HL-60 (cell line): Measurements from ENCODE around the gene ZBTB26.

Source experiments
- DNase-seq, 2 experiments: peaks; one replicate each; pipeline ENCODE4 v3.0.0-alpha.2; 2010 to 2020; ENCODE audit warnings: low read depth in 1 of 2, low spot score in 1 of 2
- H3K27ac ChIP-seq: fragments of 250-450 bp; sonication (Bioruptor Pico); replicated peaks from 2 replicates; pipeline ENCODE4 v1.5.1; 2020; ENCODE audit warnings: mild to moderate bottlenecking, moderate library complexity
- H3K27me3 ChIP-seq: fragments of 250-450 bp; sonication (Bioruptor Pico); 2 replicates; pipeline ENCODE4 v1.5.1; 2021; ENCODE audit warnings: mild to moderate bottlenecking, moderate library complexity; ENCODE audit not compliant: insufficient read depth, poor library complexity, severe bottlenecking
- H3K4me3 ChIP-seq: replicated peaks from 2 replicates; pipeline ENCODE4 v1.5.1; 2011; ENCODE audit warnings: mild to moderate bottlenecking, control low read depth, low read length; ENCODE audit not compliant: insufficient read depth
- GABPA ChIP-seq: IDR thresholded peaks from 2 replicates; pipeline ENCODE4 v1.6.1; 2012; ENCODE audit warnings: low read depth
- POLR2AphosphoS5 ChIP-seq: IDR thresholded peaks from 2 replicates; pipeline ENCODE4 v1.6.1; 2012; ENCODE audit warnings: low read depth
- SPI1 ChIP-seq: IDR thresholded peaks from 2 replicates; pipeline ENCODE4 v1.6.1; 2012; ENCODE audit warnings: low read depth, mild to moderate bottlenecking, borderline replicate concordance
- TF ChIP-seq, protein P1 (sequence below): IDR thresholded peaks from 2 replicates; pipeline ENCODE4 v1.6.1; 2012; ENCODE audit warnings: low read depth; ENCODE audit not compliant: insufficient replicate concordance
- TF ChIP-seq, protein P2 (sequence below): IDR thresholded peaks from one replicate; pipeline ENCODE4 v1.5.1; 2011; ENCODE audit warnings: low read length, control low read depth, inconsistent platforms; ENCODE audit not compliant: insufficient read depth

Gene ZBTB26

DNA sequence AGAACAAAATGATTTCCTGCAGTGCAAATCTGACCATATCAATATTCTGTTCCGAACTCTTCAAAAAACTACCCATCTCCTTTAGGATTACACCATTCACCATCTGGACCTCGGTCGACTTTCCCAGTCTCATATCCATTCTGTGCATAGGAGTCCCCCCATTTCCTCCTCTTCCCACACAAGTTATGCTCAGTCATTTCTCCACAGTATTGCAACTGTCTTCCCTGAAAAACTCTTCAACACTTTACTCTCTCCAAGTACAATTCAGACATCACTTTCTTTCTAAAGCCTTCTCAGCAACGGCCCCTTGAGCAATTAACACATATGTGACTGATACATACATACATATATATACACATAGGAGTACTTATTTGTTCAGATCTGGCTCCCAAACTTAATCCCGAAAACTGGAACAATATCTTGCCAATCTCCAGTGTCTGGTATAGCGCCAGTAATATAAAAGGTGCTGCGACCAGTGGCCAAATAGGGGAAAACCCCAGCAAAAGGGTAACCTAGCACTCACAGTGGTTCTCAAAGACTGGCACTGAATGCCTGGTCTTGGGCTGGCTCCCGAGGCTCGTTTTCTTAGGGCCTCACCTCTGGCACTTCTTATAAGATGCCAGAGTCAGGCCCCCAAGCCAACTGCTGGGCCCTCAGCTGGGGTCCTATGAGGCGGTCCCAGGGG is 629 bp downstream of the ZBTB26 start:
- peak in 1 of 2 experiments; percentile 27 for DNase-seq
- no peak for TF ChIP-seq POLR2AphosphoS5
- TF ChIP-seq GABPA: no peak
- TF ChIP-seq, protein P1, sequence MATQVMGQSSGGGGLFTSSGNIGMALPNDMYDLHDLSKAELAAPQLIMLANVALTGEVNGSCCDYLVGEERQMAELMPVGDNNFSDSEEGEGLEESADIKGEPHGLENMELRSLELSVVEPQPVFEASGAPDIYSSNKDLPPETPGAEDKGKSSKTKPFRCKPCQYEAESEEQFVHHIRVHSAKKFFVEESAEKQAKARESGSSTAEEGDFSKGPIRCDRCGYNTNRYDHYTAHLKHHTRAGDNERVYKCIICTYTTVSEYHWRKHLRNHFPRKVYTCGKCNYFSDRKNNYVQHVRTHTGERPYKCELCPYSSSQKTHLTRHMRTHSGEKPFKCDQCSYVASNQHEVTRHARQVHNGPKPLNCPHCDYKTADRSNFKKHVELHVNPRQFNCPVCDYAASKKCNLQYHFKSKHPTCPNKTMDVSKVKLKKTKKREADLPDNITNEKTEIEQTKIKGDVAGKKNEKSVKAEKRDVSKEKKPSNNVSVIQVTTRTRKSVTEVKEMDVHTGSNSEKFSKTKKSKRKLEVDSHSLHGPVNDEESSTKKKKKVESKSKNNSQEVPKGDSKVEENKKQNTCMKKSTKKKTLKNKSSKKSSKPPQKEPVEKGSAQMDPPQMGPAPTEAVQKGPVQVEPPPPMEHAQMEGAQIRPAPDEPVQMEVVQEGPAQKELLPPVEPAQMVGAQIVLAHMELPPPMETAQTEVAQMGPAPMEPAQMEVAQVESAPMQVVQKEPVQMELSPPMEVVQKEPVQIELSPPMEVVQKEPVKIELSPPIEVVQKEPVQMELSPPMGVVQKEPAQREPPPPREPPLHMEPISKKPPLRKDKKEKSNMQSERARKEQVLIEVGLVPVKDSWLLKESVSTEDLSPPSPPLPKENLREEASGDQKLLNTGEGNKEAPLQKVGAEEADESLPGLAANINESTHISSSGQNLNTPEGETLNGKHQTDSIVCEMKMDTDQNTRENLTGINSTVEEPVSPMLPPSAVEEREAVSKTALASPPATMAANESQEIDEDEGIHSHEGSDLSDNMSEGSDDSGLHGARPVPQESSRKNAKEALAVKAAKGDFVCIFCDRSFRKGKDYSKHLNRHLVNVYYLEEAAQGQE: no peak
- TF ChIP-seq, protein P2, sequence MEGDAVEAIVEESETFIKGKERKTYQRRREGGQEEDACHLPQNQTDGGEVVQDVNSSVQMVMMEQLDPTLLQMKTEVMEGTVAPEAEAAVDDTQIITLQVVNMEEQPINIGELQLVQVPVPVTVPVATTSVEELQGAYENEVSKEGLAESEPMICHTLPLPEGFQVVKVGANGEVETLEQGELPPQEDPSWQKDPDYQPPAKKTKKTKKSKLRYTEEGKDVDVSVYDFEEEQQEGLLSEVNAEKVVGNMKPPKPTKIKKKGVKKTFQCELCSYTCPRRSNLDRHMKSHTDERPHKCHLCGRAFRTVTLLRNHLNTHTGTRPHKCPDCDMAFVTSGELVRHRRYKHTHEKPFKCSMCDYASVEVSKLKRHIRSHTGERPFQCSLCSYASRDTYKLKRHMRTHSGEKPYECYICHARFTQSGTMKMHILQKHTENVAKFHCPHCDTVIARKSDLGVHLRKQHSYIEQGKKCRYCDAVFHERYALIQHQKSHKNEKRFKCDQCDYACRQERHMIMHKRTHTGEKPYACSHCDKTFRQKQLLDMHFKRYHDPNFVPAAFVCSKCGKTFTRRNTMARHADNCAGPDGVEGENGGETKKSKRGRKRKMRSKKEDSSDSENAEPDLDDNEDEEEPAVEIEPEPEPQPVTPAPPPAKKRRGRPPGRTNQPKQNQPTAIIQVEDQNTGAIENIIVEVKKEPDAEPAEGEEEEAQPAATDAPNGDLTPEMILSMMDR: no peak
- no peak for TF ChIP-seq SPI1
- peak overlapping the region; percentile 94 for H3K4me3 ChIP-seq
- H3K27ac ChIP-seq: peak overlapping the region; percentile 82
- H3K27me3 ChIP-seq: no peaks in the 10 kb centered on the region

DNA sequence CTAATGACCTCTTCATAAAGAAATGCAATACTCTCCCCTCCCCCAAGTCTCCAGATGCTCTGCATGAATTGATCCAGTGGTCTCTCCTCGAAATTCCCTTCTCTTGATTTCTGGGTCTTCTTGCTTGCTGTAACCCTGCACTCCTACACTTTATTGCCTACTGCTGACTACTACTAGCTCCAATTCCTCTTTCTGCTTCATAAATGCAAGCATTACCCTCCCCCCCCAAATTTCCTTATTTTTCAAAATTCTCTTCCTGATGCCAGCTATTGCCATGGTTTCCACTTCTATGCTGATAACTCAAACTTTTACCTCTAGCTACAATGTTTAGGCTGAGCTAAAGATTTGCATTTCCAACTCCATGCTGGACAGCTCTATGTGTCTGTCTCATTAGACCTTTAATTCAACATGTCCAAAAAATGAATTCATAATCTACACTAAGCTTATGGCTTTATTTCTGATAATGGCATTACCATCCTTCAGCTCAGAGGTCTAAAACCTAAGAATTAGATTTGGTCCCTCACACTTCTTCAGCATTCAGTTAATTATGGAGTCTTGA is 1.4 kb downstream of the ZBTB26 start:
- TF ChIP-seq GABPA (no peak), SPI1 (peak; percentile 60; the same call in 1 of the 2 replicates)
- TF ChIP-seq, protein P1: peak; percentile 84
- Histone ChIP-seq H3K4me3 (no peak overlapping the region), H3K27ac (no peak overlapping the region), H3K27me3 (no peaks in the 10 kb centered on the region)
- DNase-seq: no peak

DNA sequence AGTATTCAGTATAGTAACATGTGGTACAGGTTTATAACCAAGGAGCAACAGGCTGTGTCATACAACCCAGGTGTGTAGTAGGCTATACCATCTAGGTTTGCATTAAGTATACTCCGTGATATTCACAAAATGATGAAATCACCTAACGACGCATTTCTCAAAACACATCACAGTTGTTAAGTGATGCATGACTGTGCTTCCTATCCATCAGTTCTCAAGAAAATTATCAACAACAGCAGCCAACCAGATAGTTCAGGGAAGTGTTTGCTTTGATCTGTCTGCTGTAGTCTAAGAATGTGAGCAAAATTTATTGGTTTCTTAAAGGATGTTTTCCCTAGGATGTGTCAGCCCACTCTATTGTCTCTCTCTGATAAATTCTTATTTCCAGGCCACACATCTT is 7.4 kb downstream of the ZBTB26 start:
- no peak for DNase-seq
- H3K27me3 ChIP-seq: no peaks in the 10 kb centered on the region
- no peak overlapping the region for H3K4me3 ChIP-seq
- H3K27ac ChIP-seq: no peak overlapping the region
- TF ChIP-seq GABPA (no peak), POLR2AphosphoS5 (no peak)
- TF ChIP-seq, protein P2: no peak

DNA sequence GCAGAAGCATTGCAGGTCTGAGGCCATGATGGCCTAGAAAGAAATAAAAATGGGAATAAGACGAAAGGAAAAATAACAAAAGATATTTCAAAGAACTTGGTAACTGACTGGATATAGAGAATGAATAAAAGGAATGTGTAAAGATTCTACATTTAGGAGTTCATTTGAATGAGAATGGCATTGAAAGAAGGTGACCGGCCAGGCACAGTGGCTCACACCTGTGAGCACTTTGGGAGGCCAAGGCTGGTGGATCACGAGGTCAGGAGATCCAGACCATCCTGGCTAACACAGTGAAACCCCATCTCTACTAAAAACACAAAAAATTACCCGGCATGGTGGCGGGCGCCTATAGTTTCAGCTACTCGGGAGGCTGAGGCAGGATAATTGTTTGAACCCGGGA is 8.6 kb downstream of the ZBTB26 start:
- no peak overlapping the region for H3K4me3 ChIP-seq
- no peak for TF ChIP-seq POLR2AphosphoS5

DNA sequence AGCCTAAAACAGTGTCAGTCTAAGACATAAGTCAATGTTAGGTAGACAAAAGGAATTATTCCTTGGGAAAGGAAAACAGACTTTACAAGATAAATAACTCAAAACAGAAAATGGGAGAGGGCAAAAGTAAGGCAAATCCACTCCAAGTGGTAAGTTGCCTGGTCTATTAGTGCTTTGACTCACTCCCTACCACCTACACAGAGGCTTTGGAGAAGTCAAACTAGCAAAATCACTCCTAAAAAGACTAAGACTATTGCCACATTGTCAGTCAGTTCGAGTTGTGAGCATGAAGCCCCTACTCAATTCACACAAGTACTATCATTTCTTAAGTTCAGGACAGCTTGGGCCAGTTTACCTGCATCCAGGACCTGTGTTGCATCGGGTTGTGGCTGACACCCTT is 13.0 kb downstream of the ZBTB26 start:
- no peak overlapping the region for H3K27ac ChIP-seq
- no peak for TF ChIP-seq SPI1
- TF ChIP-seq GABPA: no peak
- TF ChIP-seq, protein P1: no peak
- no peak for TF ChIP-seq POLR2AphosphoS5
- TF ChIP-seq, protein P2: no peak
- H3K4me3 ChIP-seq: no peak overlapping the region
- H3K27me3 ChIP-seq: no peaks in the 10 kb centered on the region
- no peak for DNase-seq

More for the DNA sequence above, 8.6 kb downstream of the ZBTB26 start:
- no peak for DNase-seq
- Histone ChIP-seq H3K27ac (no peak overlapping the region), H3K27me3 (no peaks in the 10 kb centered on the region)
